ENCODE results near the gene FBXO28. TPM values are rescaled to one million over a fixed set of nuclear protein-coding genes. Genes with fewer than 3 reads are reported as not detected.
"Not testable (repeated sequence)": the region's sequence is repeated elsewhere in the genome, so short reads cannot be mapped to it uniquely, and the experiment has no call there.

The FBXO28 gene
- total RNA-seq, 1 experiment from 2014 or later = 82.6 TPM

DNA sequence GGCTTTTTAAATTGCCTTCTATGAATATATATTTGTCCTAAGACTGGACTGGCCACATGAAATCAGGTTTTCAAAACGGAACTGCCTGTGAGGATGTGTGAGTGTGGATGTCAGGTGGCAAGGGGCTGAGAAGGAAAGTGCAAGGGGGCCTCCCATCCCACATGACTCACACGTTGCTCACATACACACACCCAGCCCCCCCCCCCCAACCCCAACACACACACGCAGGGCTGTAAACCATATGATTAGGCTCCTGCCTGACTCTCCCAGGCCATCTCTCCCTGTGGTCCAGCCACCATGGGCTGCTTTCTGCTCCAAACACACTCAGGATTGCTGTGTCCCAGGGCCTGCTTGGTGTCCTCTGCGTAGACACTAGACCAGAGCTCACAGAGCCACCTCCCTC, 91.5 kb downstream of the FBXO28 start:
- TF ChIP-seq EZH2phosphoT487 (IDR thresholded peaks at IDR 0.05; ENCODE audit: borderline replicate concordance, low read length) = no peak
- TF ChIP-seq, protein P1, sequence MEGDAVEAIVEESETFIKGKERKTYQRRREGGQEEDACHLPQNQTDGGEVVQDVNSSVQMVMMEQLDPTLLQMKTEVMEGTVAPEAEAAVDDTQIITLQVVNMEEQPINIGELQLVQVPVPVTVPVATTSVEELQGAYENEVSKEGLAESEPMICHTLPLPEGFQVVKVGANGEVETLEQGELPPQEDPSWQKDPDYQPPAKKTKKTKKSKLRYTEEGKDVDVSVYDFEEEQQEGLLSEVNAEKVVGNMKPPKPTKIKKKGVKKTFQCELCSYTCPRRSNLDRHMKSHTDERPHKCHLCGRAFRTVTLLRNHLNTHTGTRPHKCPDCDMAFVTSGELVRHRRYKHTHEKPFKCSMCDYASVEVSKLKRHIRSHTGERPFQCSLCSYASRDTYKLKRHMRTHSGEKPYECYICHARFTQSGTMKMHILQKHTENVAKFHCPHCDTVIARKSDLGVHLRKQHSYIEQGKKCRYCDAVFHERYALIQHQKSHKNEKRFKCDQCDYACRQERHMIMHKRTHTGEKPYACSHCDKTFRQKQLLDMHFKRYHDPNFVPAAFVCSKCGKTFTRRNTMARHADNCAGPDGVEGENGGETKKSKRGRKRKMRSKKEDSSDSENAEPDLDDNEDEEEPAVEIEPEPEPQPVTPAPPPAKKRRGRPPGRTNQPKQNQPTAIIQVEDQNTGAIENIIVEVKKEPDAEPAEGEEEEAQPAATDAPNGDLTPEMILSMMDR (conservative IDR thresholded peaks at IDR 0.05; ENCODE audit: low read depth, low read length) = no peak
- TF ChIP-seq EZH2 (IDR thresholded peaks at IDR 0.05; ENCODE audit: low read length, unreplicated experiment) = no peak
- CTCF ChIA-PET = interaction anchor here (0.6 kb wide), 1 partner anchor 710 kb away, joined by 3 read pairs; no protein-coding TSS in a partner anchor
- no peaks in the 10 kb centered on the region for H3K79me2 ChIP-seq (ENCODE audit: low read length)
- no peaks in the 10 kb centered on the region for H3K27me3 ChIP-seq (ENCODE audit: low read length)
- H3K4me1 ChIP-seq (ENCODE audit: insufficient read depth, low read length) = peaks cover 30% of the 10 kb centered on the region
- POLR2A ChIA-PET (ENCODE audit: unreplicated experiment) = interaction anchor here (0.6 kb wide), 1 partner anchor 10 kb away, joined by 4 read pairs; no protein-coding TSS in a partner anchor
- ATAC-seq (peak; percentile 69), DNase-seq (peak; percentile 86)
- H3K9me2 ChIP-seq (replicated peaks; ENCODE audit: low read length) = no peaks in the 10 kb centered on the region
- BruUV-seq (replicated peaks) = no TSS peak
- H2AFZ ChIP-seq (ENCODE audit: low read length) = peak overlapping the region; percentile 64
- H3K4me3 ChIP-seq (ENCODE audit: low read length) = peak overlapping the region; percentile 51
- no peaks in the 10 kb centered on the region for H3K36me3 ChIP-seq (ENCODE audit: low read depth, low read length)
- H3K27ac ChIP-seq (ENCODE audit: low read length) = peak overlapping the region; percentile 98
- intact Hi-C loops (cut with micrococcal nuclease) = no loop called here
- H3K9ac ChIP-seq (ENCODE audit: low read length) = peak overlapping the region; percentile 84
- no peaks in the 10 kb centered on the region for H3K9me3 ChIP-seq (ENCODE audit: low read length)
- H3K4me2 ChIP-seq (ENCODE audit: low read length) = peak overlapping the region; percentile 82
- H4K20me1 ChIP-seq (ENCODE audit: low read length) = no peaks in the 10 kb centered on the region
- H3F3A ChIP-seq (ENCODE audit: low read length, unreplicated experiment) = peaks cover 14% of the 10 kb centered on the region

DNA sequence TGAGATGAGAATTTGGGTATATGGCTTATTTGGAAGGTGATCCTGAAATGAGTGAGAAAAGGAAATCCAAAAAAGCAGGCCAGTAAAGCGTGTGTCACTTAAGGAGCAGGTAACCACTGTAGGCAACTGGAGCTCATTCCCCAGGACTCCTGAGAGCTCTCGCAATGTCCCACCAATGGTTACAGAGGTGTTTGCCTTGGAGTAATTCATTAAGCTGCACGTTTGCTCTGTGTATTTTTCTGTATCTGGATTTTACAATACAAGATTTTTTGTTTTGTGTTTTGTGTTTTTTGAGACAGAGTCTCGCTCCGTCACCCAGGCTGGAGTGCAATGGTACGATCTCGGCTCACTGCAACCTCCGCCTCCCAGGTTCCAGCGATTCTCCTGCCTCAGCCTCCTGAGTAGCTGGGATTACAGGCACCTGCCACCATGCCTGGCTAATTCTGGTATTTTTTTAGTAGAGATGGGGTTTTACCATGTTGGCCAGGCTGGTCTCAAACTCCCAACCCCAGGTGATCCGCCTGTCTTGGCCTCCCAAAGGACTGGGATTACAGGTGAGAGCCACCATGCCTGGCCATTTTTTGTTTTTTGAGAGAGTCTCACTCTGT, 92.1 kb downstream of the FBXO28 start:
- DNase-seq; H3K27me3 ChIP-seq (ENCODE audit: low read length); H3K36me3 ChIP-seq (ENCODE audit: low read depth, low read length); intact Hi-C loops (cut with micrococcal nuclease); H3K9me3 ChIP-seq (ENCODE audit: low read length); H3K9me2 ChIP-seq (replicated peaks; ENCODE audit: low read length); H4K20me1 ChIP-seq (ENCODE audit: low read length); BruUV-seq (replicated peaks); H3K79me2 ChIP-seq (ENCODE audit: low read length): not testable (repeated sequence)
- ATAC-seq = peak; percentile 2; the same call in 1 of the 2 replicates
- H2AFZ ChIP-seq (ENCODE audit: low read length) = peak overlapping the region; percentile 64
- H3K4me3 ChIP-seq (ENCODE audit: low read length) = peak overlapping the region; percentile 51
- peaks cover 14% of the 10 kb centered on the region for H3F3A ChIP-seq (ENCODE audit: low read length, unreplicated experiment)
- H3K4me2 ChIP-seq (ENCODE audit: low read length) = peak overlapping the region; percentile 82
- ChIA-PET CTCF (interaction anchor here (0.6 kb wide), 1 partner anchor 710 kb away, joined by 3 read pairs; no protein-coding TSS in a partner anchor), POLR2A (ENCODE audit: unreplicated experiment) (interaction anchor here (0.6 kb wide), 1 partner anchor 10 kb away, joined by 4 read pairs; no protein-coding TSS in a partner anchor)
- H3K4me1 ChIP-seq (ENCODE audit: insufficient read depth, low read length) = peaks cover 32% of the 10 kb centered on the region
- H3K9ac ChIP-seq (ENCODE audit: low read length) = peak overlapping the region; percentile 84
- peak overlapping the region; percentile 98 for H3K27ac ChIP-seq (ENCODE audit: low read length)

- no peaks in the 10 kb centered on the region for H3K9me2 ChIP-seq (replicated peaks; ENCODE audit: low read length)
- TF ChIP-seq, protein P1 (conservative IDR thresholded peaks at IDR 0.05; ENCODE audit: low read depth, low read length) = no peak
- TF ChIP-seq EZH2phosphoT487 (IDR thresholded peaks at IDR 0.05; ENCODE audit: borderline replicate concordance, low read length) = no peak
- TF ChIP-seq EZH2 (IDR thresholded peaks at IDR 0.05; ENCODE audit: low read length, unreplicated experiment) = no peak
- H4K20me1 ChIP-seq (ENCODE audit: low read length) = no peaks in the 10 kb centered on the region
- peak overlapping the region; percentile 43; the same call in 1 of the 2 replicates for H3K4me2 ChIP-seq (ENCODE audit: low read length)
- H3K36me3 ChIP-seq (ENCODE audit: low read depth, low read length) = no peaks in the 10 kb centered on the region
- intact Hi-C loops (cut with micrococcal nuclease) = loop anchor here (5.0 kb wide), 1 partner anchor 39 kb away; no protein-coding TSS in a partner anchor
- CTCF ChIA-PET = no interaction called here
- H3K9me3 ChIP-seq (ENCODE audit: low read length) = no peaks in the 10 kb centered on the region
- BruUV-seq (replicated peaks) = no TSS peak
- peak; percentile 89 for ATAC-seq
- H3F3A ChIP-seq (ENCODE audit: low read length, unreplicated experiment) = no peaks in the 10 kb centered on the region
- H3K4me3 ChIP-seq (ENCODE audit: low read length) = no peak overlapping the region
- POLR2A ChIA-PET (ENCODE audit: unreplicated experiment) = no interaction called here
- peaks cover 26% of the 10 kb centered on the region for H3K4me1 ChIP-seq (ENCODE audit: insufficient read depth, low read length)
- H2AFZ ChIP-seq (ENCODE audit: low read length) = no peak overlapping the region
- H3K9ac ChIP-seq (ENCODE audit: low read length) = no peak overlapping the region
- no peaks in the 10 kb centered on the region for H3K27me3 ChIP-seq (ENCODE audit: low read length)
- no peaks in the 10 kb centered on the region for H3K79me2 ChIP-seq (ENCODE audit: low read length)
- peak overlapping the region; percentile 4; the same call in 1 of the 2 replicates for H3K27ac ChIP-seq (ENCODE audit: low read length)
- peak; percentile 94 for DNase-seq
Measured at GRCh38 chr1:224211206-224211962, 97.5 kb downstream of the FBXO28 start.

Other genes starting within 250 kb of the FBXO28 start
- gene DEGS1, start 69.1 kb downstream of the FBXO28 start, total RNA-seq (2014; rRNA removed) = 71.3 and 72.2 TPM in 2 replicates
- gene NVL, start 216.1 kb downstream of the FBXO28 start, total RNA-seq (2014; rRNA removed) = 26.6 and 37.1 TPM in 2 replicates
- gene CNIH4, start 242.8 kb downstream of the FBXO28 start, total RNA-seq (2014; rRNA removed) = 49.2 and 89.9 TPM in 2 replicates